AG09319 (cell line): ENCODE measurements around the gene HSD11B2.

Experiments used
- DNase-seq: peaks from one replicate; pipeline ENCODE4 v3.0.0-alpha.2; 2010; ENCODE audit warnings: low read depth; ENCODE audit errors: extremely low read depth
- CTCF ChIP-seq: IDR thresholded peaks from 2 replicates; pipeline ENCODE4 v1.5.1; 2011; ENCODE audit warnings: low read depth, mild to moderate bottlenecking, inconsistent platforms, low read length, moderate library complexity

Gene HSD11B2

GRCh38 chr16:67430977-67431774, at the start of gene HSD11B2:
TSS of gene HSD11B2 (plus strand) at chr16:67431121. CDS start at chr16:67431249, 128 bp downstream.
- no peak for DNase-seq
- no peak for TF ChIP-seq CTCF

GRCh38 chr16:67383284-67383683, 47.6 kb upstream of the HSD11B2 start:
- TF ChIP-seq CTCF = no peak

GRCh38 chr16:67384778-67385510, 46.0 kb upstream of the HSD11B2 start:
- DNase-seq = no peak
- no peak for TF ChIP-seq CTCF

More at GRCh38 chr16:67383284-67383683, 47.6 kb upstream of the HSD11B2 start:
- no peak for DNase-seq

GRCh38 chr16:67386861-67387455, 44.0 kb upstream of the HSD11B2 start:
- TF ChIP-seq CTCF = no peak
- DNase-seq = no peak

- DNase-seq = no peak
Observed at GRCh38 chr16:67387479-67388079, 43.3 kb upstream of the HSD11B2 start.

GRCh38 chr16:67388191-67388590, 42.7 kb upstream of the HSD11B2 start:
- DNase-seq = no peak
- TF ChIP-seq CTCF = no peak

More at GRCh38 chr16:67387479-67388079, 43.3 kb upstream of the HSD11B2 start:
- no peak for TF ChIP-seq CTCF
